ENCODE data around the gene POU1F1. TPM values are rescaled to one million over a fixed set of nuclear protein-coding genes. Genes with fewer than 3 reads are reported as not detected.
"Not testable (repeated sequence)": the region's sequence is repeated elsewhere in the genome, so short reads cannot be mapped to it uniquely, and the experiment has no call there.

Gene POU1F1
- total and polyA plus RNA-seq, 12 donors, result not detected

DNA sequence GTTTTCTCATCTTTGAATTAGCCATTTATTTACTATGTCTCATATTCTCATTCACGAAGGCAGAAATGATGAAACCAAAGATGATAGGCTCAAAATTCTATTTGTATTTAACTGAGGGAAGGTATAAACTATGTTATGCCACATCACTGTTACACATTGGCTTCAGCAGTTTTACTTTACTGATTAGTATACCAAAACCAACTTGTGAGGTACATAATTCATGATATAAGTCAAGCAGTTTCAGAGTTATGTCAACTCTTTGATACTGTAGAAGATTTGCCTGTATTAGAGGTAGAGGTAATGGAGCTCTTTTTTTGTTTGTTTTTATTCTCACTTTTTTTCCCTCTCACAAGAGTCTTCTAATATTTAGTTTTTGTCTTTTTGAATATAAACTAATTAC, 26.4 kb downstream of the POU1F1 start:
- Histone ChIP-seq H3K4me3 (no peak overlapping the region), H3K27ac (no peak overlapping the region), H3K9me3 (replicated peaks in 1 of 3) (peaks cover 0 to 8% (median 0%) of the 10 kb centered on the region in 3 donors), H3K36me3 (replicated peaks in 1 of 2) (peaks cover 0 to 4% of the 10 kb centered on the region in 2 donors), H3K27me3 (no peaks in the 10 kb centered on the region), H3K4me1 (replicated peaks in 1 of 2) (peaks cover 6 to 11% of the 10 kb centered on the region in 2 donors)
- 90 to 98% (median 92%) methylated on average over 1 of the region's 1 CpG for WGBS, 4 donors
- intact Hi-C loops (cut with DNase I), result no loop called here
- TF ChIP-seq, protein P1, sequence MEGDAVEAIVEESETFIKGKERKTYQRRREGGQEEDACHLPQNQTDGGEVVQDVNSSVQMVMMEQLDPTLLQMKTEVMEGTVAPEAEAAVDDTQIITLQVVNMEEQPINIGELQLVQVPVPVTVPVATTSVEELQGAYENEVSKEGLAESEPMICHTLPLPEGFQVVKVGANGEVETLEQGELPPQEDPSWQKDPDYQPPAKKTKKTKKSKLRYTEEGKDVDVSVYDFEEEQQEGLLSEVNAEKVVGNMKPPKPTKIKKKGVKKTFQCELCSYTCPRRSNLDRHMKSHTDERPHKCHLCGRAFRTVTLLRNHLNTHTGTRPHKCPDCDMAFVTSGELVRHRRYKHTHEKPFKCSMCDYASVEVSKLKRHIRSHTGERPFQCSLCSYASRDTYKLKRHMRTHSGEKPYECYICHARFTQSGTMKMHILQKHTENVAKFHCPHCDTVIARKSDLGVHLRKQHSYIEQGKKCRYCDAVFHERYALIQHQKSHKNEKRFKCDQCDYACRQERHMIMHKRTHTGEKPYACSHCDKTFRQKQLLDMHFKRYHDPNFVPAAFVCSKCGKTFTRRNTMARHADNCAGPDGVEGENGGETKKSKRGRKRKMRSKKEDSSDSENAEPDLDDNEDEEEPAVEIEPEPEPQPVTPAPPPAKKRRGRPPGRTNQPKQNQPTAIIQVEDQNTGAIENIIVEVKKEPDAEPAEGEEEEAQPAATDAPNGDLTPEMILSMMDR (IDR thresholded peaks at IDR 0.05), result no peak
- no peak for TF ChIP-seq POLR2A (IDR thresholded peaks at IDR 0.05)
- DNase-seq, result no peak

DNA sequence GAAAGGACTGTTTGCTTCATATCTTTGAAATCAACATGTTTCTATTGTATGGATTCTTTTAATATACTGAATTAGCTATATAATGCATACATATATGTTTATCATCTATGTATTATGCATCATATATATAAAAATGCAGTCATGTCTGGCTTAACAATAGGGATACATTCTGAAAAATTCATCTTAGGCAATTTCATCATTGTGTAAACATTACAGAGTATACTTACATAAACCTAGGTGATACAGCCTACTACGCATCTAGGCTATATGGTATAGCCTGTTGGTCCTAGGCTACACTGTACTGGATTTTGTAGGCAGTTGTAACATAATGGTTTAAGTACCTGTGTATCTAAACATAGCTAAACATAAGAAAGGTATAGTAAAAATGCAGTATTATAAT, 27.6 kb downstream of the POU1F1 start:
- H3K36me3 ChIP-seq (replicated peaks in 1 of 2), result peaks cover 0 to 4% of the 10 kb centered on the region in 2 donors
- DNase-seq, result no peak
- intact Hi-C loops (cut with DNase I), result no loop called here
- 93 to 100% (median 98%) methylated on average over 1 of the region's 1 CpG for WGBS, 4 donors
- H3K27ac ChIP-seq, result no peak overlapping the region
- H3K9me3 ChIP-seq (replicated peaks in 1 of 3), result peaks cover 0 to 11% (median 0%) of the 10 kb centered on the region in 3 donors
- TF ChIP-seq, protein P1 (IDR thresholded peaks at IDR 0.05), result no peak
- no peak for TF ChIP-seq POLR2A (IDR thresholded peaks at IDR 0.05)
- H3K4me1 ChIP-seq (replicated peaks in 1 of 2), result peaks cover 6 to 11% of the 10 kb centered on the region in 2 donors
- H3K27me3 ChIP-seq, result no peaks in the 10 kb centered on the region
- no peak overlapping the region for H3K4me3 ChIP-seq

DNA sequence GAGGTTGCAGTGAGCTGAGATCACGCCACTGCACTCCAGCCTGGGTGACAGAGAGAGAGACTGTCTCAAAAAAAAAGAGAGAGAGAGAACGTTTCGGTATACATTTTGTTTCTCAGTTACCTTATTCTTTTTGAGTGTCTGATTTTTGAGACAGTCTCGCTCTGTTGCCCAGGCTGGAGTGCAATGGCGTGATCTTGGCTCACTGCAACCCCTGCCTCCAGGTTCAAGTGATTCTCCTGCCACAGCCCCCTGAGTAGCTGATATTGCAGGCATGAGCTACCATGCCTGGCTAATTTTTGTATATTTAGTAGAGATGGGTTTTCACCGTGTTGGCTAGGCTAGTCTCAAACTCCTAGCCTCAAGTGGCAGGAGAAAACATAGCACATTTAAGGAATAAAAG, 28.2 kb downstream of the POU1F1 start:
- intact Hi-C loops (cut with DNase I); H3K27ac ChIP-seq; H3K27me3 ChIP-seq; H3K4me3 ChIP-seq; H3K36me3 ChIP-seq (replicated peaks in 1 of 2); H3K9me3 ChIP-seq (replicated peaks in 1 of 3); DNase-seq: not testable (repeated sequence)
- H3K4me1 ChIP-seq (replicated peaks in 1 of 2), result peaks cover 6 to 11% of the 10 kb centered on the region in 2 donors
- 92 to 97% (median 96%) methylated on average over 6 of the region's 6 CpGs for WGBS, 4 donors

DNA sequence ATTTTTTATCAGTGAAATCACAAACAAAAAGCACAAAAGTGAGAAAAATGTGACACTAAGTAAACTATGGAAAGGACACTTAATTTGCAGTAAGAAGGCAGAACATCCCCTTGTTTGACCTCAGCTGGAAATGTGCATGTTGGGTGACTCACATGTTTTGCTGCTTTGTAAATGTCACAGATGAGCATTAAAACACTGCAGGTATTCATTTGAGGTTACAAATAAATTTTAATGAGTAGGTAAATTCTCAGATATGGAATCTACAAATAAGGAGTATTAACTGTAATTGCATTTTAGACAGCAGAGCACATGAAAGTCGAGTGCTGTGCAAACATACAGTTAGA, 29.0 kb downstream of the POU1F1 start:
- Histone ChIP-seq H3K9me3 (replicated peaks in 1 of 3) (peaks cover 0 to 5% (median 0%) of the 10 kb centered on the region in 3 donors), H3K27ac (no peak overlapping the region), H3K4me3 (no peak overlapping the region), H3K27me3 (no peaks in the 10 kb centered on the region), H3K36me3 (replicated peaks in 1 of 2) (peaks cover 0 to 4% of the 10 kb centered on the region in 2 donors), H3K4me1 (replicated peaks in 1 of 2) (peaks cover 6 to 11% of the 10 kb centered on the region in 2 donors)
- WGBS, 4 donors, result 87 to 98% (median 89%) methylated on average over 1 of the region's 1 CpG
- intact Hi-C loops (cut with DNase I), result no loop called here
- no peak for TF ChIP-seq POLR2A (IDR thresholded peaks at IDR 0.05)
- TF ChIP-seq, protein P1 (IDR thresholded peaks at IDR 0.05), result no peak
- DNase-seq, result no peak

DNA sequence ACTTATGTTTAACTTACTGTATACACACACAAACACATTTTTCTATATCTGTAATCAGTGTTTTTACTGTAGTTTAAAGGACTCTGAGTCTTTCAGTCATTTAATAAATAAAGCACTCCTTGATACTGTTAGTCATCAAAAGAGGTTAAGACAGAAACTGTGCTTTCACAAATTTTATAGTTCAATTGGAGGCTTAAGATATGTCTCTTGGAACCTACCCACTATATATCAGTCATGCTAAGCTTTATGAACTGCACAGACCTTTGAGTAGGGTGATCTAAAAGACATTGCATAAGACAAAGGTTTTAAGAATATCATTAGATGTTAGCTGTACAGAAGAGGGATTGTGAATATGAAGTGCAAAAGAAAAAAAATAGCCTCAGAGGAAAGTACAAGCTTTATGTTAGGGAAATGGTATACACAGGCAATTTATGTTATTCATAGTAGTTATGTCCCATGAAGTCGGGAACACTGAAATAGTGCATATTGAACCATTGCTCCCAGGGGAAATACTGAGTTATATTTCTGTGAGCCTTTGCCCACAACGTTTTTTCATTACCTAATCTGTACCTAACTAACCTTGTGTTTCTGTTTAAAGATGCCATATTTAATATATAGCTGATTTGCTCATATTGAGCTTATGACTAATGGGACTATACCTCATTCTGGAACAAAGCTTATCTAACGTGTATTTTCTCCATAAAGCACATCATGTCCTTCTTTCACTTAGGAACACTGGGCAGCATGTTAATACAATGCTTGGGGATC, 29.5 kb downstream of the POU1F1 start:
- H3K4me3 ChIP-seq, result no peak overlapping the region
- H3K36me3 ChIP-seq (replicated peaks in 1 of 2), result peaks cover 0 to 4% of the 10 kb centered on the region in 2 donors
- 57 to 63% (median 61%) methylated on average over 3 of the region's 3 CpGs for WGBS, 4 donors
- intact Hi-C loops (cut with DNase I), result no loop called here
- DNase-seq, result no peak
- H3K9me3 ChIP-seq (replicated peaks in 1 of 3), result peaks cover 0 to 5% (median 0%) of the 10 kb centered on the region in 3 donors
- H3K27me3 ChIP-seq, result no peaks in the 10 kb centered on the region
- H3K27ac ChIP-seq, result no peak overlapping the region
- H3K4me1 ChIP-seq (replicated peaks in 1 of 2), result peaks cover 6 to 11% of the 10 kb centered on the region in 2 donors
- no peak for TF ChIP-seq POLR2A (IDR thresholded peaks at IDR 0.05)
- TF ChIP-seq, protein P1 (IDR thresholded peaks at IDR 0.05), result no peak

Measured in adrenal gland (tissue), 12 donors.